ENCODE measurements around the gene RNF152. TPM values are rescaled to one million over a fixed set of nuclear protein-coding genes. Genes with fewer than 3 reads are reported as not detected.

RNF152 gene
- total RNA-seq, 1 experiment from 2014 or later: 2.0 TPM

DNA sequence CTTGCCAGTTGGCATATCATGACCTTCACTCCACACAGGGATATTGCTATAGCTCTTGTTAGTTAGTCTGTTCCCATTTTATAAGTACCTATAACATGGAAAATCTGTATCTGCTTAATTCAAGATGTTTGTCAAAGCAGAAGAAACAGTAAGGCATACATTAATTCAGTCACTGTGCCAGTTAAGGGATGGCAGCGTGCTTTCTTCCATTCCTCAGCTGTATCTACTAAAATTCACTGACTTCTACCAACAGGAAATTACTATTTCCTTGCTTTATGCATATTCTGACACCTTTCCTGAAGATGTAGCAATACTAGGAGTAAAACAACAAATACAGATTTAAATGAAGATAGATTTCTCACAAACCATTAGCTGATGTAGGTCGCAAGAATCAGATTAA lies 59.9 kb downstream of the RNF152 start:
- ATAC-seq (no peak), DNase-seq (no peak)
- Histone ChIP-seq H3K4me3 (ENCODE audit: low read length) (no peak overlapping the region), H3K4me1 (ENCODE audit: insufficient read depth, low read length) (no peaks in the 10 kb centered on the region), H4K20me1 (ENCODE audit: low read length) (no peaks in the 10 kb centered on the region), H3K4me2 (ENCODE audit: low read length) (no peak overlapping the region), H3K27ac (ENCODE audit: low read length) (no peak overlapping the region), H3K79me2 (ENCODE audit: low read length) (no peaks in the 10 kb centered on the region), H3K27me3 (ENCODE audit: low read length) (peaks cover 7% of the 10 kb centered on the region; the same call in 1 of the 2 replicates), H3F3A (ENCODE audit: low read length, unreplicated experiment) (no peaks in the 10 kb centered on the region), H3K9me3 (ENCODE audit: low read length) (no peaks in the 10 kb centered on the region), H3K36me3 (ENCODE audit: low read depth, low read length) (no peaks in the 10 kb centered on the region), H3K9me2 (replicated peaks; ENCODE audit: low read length) (no peaks in the 10 kb centered on the region), H2AFZ (ENCODE audit: low read length) (no peak overlapping the region), H3K9ac (ENCODE audit: low read length) (no peak overlapping the region)
- POLR2A ChIA-PET (ENCODE audit: unreplicated experiment): no interaction called here
- intact Hi-C loops (cut with micrococcal nuclease): no loop called here
- no TSS peak for BruUV-seq (replicated peaks)
- TF ChIP-seq, protein P1, sequence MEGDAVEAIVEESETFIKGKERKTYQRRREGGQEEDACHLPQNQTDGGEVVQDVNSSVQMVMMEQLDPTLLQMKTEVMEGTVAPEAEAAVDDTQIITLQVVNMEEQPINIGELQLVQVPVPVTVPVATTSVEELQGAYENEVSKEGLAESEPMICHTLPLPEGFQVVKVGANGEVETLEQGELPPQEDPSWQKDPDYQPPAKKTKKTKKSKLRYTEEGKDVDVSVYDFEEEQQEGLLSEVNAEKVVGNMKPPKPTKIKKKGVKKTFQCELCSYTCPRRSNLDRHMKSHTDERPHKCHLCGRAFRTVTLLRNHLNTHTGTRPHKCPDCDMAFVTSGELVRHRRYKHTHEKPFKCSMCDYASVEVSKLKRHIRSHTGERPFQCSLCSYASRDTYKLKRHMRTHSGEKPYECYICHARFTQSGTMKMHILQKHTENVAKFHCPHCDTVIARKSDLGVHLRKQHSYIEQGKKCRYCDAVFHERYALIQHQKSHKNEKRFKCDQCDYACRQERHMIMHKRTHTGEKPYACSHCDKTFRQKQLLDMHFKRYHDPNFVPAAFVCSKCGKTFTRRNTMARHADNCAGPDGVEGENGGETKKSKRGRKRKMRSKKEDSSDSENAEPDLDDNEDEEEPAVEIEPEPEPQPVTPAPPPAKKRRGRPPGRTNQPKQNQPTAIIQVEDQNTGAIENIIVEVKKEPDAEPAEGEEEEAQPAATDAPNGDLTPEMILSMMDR (conservative IDR thresholded peaks at IDR 0.05; ENCODE audit: low read depth, low read length): no peak
- TF ChIP-seq EZH2 (IDR thresholded peaks at IDR 0.05; ENCODE audit: low read length, unreplicated experiment) (no peak), EZH2phosphoT487 (IDR thresholded peaks at IDR 0.05; ENCODE audit: borderline replicate concordance, low read length) (no peak)
- CTCF ChIA-PET: no interaction called here

GRCh38 chr18:61831071-61831470 lies 61.7 kb downstream of the RNF152 start:
- Histone ChIP-seq H3K4me1 (ENCODE audit: insufficient read depth, low read length) (no peaks in the 10 kb centered on the region), H3K9ac (ENCODE audit: low read length) (no peak overlapping the region), H3K4me2 (ENCODE audit: low read length) (no peak overlapping the region), H3K79me2 (ENCODE audit: low read length) (no peaks in the 10 kb centered on the region), H3K4me3 (ENCODE audit: low read length) (no peak overlapping the region), H2AFZ (ENCODE audit: low read length) (no peak overlapping the region), H3K9me2 (replicated peaks; ENCODE audit: low read length) (no peaks in the 10 kb centered on the region), H3K9me3 (ENCODE audit: low read length) (no peaks in the 10 kb centered on the region), H3F3A (ENCODE audit: low read length, unreplicated experiment) (no peaks in the 10 kb centered on the region), H3K36me3 (ENCODE audit: low read depth, low read length) (no peaks in the 10 kb centered on the region), H3K27me3 (ENCODE audit: low read length) (peaks cover 5% of the 10 kb centered on the region; the same call in 1 of the 2 replicates), H4K20me1 (ENCODE audit: low read length) (no peaks in the 10 kb centered on the region), H3K27ac (ENCODE audit: low read length) (no peak overlapping the region)
- POLR2A ChIA-PET (ENCODE audit: unreplicated experiment): no interaction called here
- no peak for ATAC-seq
- TF ChIP-seq, protein P1 (conservative IDR thresholded peaks at IDR 0.05; ENCODE audit: low read depth, low read length): no peak
- TF ChIP-seq EZH2phosphoT487 (IDR thresholded peaks at IDR 0.05; ENCODE audit: borderline replicate concordance, low read length): no peak
- TF ChIP-seq EZH2 (IDR thresholded peaks at IDR 0.05; ENCODE audit: low read length, unreplicated experiment): no peak
- intact Hi-C loops (cut with micrococcal nuclease): no loop called here
- no TSS peak for BruUV-seq (replicated peaks)
- CTCF ChIA-PET: no interaction called here
- DNase-seq: no peak

DNA sequence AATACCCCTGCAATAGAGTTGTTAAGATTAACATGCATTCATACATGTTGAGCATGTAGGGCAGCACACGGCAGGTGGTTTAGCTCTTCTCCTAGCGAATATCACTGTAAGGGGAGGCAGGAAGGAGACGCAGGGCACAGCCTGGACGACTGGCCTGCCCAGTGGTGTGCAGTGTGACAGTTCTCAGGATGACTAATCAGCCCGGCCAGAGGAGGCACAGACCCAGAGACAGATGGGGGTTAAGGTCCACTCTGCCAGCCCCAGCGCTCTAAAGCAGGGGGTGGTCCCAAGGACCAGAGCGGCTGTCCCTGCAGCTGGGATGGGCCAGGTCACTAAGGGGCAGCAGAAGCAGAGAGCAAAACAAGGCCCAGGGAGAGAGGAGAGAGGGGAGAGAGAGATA lies 63.7 kb downstream of the RNF152 start:
- Histone ChIP-seq H3K36me3 (ENCODE audit: low read depth, low read length) (no peaks in the 10 kb centered on the region), H3K4me2 (ENCODE audit: low read length) (no peak overlapping the region), H3K27me3 (ENCODE audit: low read length) (peaks cover 5% of the 10 kb centered on the region; the same call in 1 of the 2 replicates), H3K4me3 (ENCODE audit: low read length) (no peak overlapping the region), H3K79me2 (ENCODE audit: low read length) (no peaks in the 10 kb centered on the region), H3F3A (ENCODE audit: low read length, unreplicated experiment) (no peaks in the 10 kb centered on the region), H3K4me1 (ENCODE audit: insufficient read depth, low read length) (no peaks in the 10 kb centered on the region), H3K9me2 (replicated peaks; ENCODE audit: low read length) (no peaks in the 10 kb centered on the region), H3K27ac (ENCODE audit: low read length) (no peak overlapping the region), H3K9ac (ENCODE audit: low read length) (no peak overlapping the region), H2AFZ (ENCODE audit: low read length) (no peak overlapping the region), H4K20me1 (ENCODE audit: low read length) (no peaks in the 10 kb centered on the region), H3K9me3 (ENCODE audit: low read length) (no peaks in the 10 kb centered on the region)
- ChIA-PET POLR2A (ENCODE audit: unreplicated experiment) (no interaction called here), CTCF (no interaction called here)
- ATAC-seq (no peak), DNase-seq (no peak)
- no TSS peak for BruUV-seq (replicated peaks)
- TF ChIP-seq EZH2phosphoT487 (IDR thresholded peaks at IDR 0.05; ENCODE audit: borderline replicate concordance, low read length) (no peak), EZH2 (IDR thresholded peaks at IDR 0.05; ENCODE audit: low read length, unreplicated experiment) (no peak)
- TF ChIP-seq, protein P1 (conservative IDR thresholded peaks at IDR 0.05; ENCODE audit: low read depth, low read length): no peak
- intact Hi-C loops (cut with micrococcal nuclease): no loop called here

All from PC-3 (cell line).